Stomach (tissue), 9 donors: ENCODE results near the gene CEP70. TPM values are rescaled to one million over a fixed set of nuclear protein-coding genes. Genes with fewer than 3 reads are reported as not detected.

Source experiments
- DNase-seq, 2 donors: peaks; one replicate each; pipeline versions ENCODE4 v3.0.0 to v3.0.0-alpha.2; 2013 to 2019
- H3K27ac ChIP-seq, 5 donors: fragments of 200-600 bp in 4 of 5; sonication (generic) in 4 of 5; one replicate each; pipeline ENCODE4 v1.5.1; 2013 to 2019; ENCODE audit warnings: mild to moderate bottlenecking in 1 of 5, moderate library complexity in 1 of 5
- H3K27me3 ChIP-seq, 3 donors: fragments of 200-600 bp; sonication (generic); one replicate each; pipeline ENCODE4 v1.5.1; 2017 to 2019; ENCODE audit warnings: mixed run types in 1 of 3
- H3K36me3 ChIP-seq, 4 donors: fragments of 200-600 bp; sonication (generic); 1 replicate in 3 of 4; 2 replicates in 1 of 4; pipeline ENCODE4 v1.5.1; 2016 to 2019
- H3K4me1 ChIP-seq, 4 donors: fragments of 200-600 bp; sonication (generic); one replicate each; pipeline ENCODE4 v1.5.1; 2016 to 2019
- H3K4me3 ChIP-seq, 4 donors: fragments of 200-600 bp; sonication (generic) in 3 of 4; one replicate each; pipeline ENCODE4 v1.5.1; 2016 to 2019; ENCODE audit warnings: mild to moderate bottlenecking in 1 of 4
- H3K9me3 ChIP-seq, 4 donors: fragments of 200-600 bp; sonication (generic); one replicate each; pipeline ENCODE4 v1.5.1; 2016 to 2019
- CTCF ChIP-seq, 7 experiments: fragments of 450-650 bp in 4 of 7; fragments of 200-600 bp in 3 of 7; sonication (generic) in 3 of 7; IDR thresholded peaks; one replicate each; pipeline ENCODE4 v1.5.1; 2016 to 2019; ENCODE audit warnings: antibody characterized with exemption in 7 of 7, control low read depth in 2 of 7, mild to moderate bottlenecking in 1 of 7
- EP300 ChIP-seq: sonication (generic); formaldehyde crosslinking; IDR thresholded peaks from one replicate; pipeline ENCODE4 v1.6.1; 2017; ENCODE audit warnings: antibody characterized with exemption
- POLR2A ChIP-seq, 4 donors: fragments of 450-650 bp; IDR thresholded peaks; one replicate each; pipeline ENCODE4 v1.6.1; 2016; ENCODE audit warnings: antibody characterized with exemption in 4 of 4, control low read depth in 2 of 4, mild to moderate bottlenecking in 1 of 4, moderate library complexity in 1 of 4
- POLR2AphosphoS5 ChIP-seq, 3 donors: sonication (generic); formaldehyde crosslinking; IDR thresholded peaks; one replicate each; pipeline ENCODE4 v1.6.1; 2016; ENCODE audit warnings: antibody characterized with exemption in 3 of 3
- WGBS, 5 donors: extraction: QIAGEN DNeasy Blood & Tissue Kit in 3 of 5; methylation state at CpG; one replicate each; pipeline versions ENCODE4 v1.1.5 to v1.1.7; 2013 to 2018; 5-methylcytosine and 5-hydroxymethylcytosine counted together
- intact Hi-C: fragments of 100-400 bp; cut with DNase I; formaldehyde crosslinking; loops from one replicate; pipeline ENCODE4 v1.15.1; 2023; ENCODE audit warnings: low total_unique reads
- polyA plus RNA-seq, 3 donors: library from polyadenylated mRNA; stranded (reverse); fragments of 200-250 nt; gene quantifications; one replicate each; pipeline ENCODE4 v1.2.3, GENCODE V29; 2013
- total RNA-seq, 5 donors: library from RNA; depleted of rRNA; stranded (reverse); fragments of >200 nt; gene quantifications; one replicate each; pipeline versions ENCODE4 v1.1.0 to v1.2.3, GENCODE V29; 2014 to 2016
- donor health status: healthy with polysubstance abuse.
- donor health status: Bipolar disorder and iron deficiency.
- donor health status: healthy.

The CEP70 gene
- total and polyA plus RNA-seq, 8 donors: 10.5 to 58.3 (median 17.2) TPM

DNA sequence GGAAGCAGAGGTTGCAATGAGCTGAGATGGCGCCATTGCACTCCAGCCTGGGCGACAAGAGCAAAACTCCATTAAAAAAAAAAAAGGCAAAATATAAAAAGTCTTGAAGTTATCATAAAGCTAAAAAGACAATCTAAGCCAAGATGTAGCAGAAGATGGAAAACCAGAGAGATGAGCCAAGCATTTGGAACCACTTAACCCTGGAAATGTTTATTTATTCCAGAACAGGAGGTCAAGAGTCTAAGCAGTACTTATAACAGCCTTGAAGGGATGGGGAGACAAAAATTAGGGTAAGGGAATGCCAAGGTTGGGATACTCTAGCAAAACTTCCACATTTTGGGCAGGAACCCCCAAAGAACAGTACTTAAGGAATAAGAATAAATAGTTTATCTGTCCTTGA, 44.6 kb upstream of the CEP70 start:
- Histone ChIP-seq H3K27me3 (no peaks in the 10 kb centered on the region), H3K4me1 (no peaks in the 10 kb centered on the region), H3K4me3 (no peak overlapping the region), H3K27ac (no peak overlapping the region), H3K36me3 (peaks cover 0 to 4% (median 3%) of the 10 kb centered on the region in 4 donors), H3K9me3 (peaks cover 0 to 20% (median 13%) of the 10 kb centered on the region in 4 donors)
- peak in 1 of 2 donors; percentile 17 for DNase-seq
- no peak for TF ChIP-seq CTCF (IDR thresholded peaks at IDR 0.05)
- WGBS, 5 donors: 88 to 93% (median 90%) methylated on average over 2 of the region's 2 CpGs
- intact Hi-C loops: no loop called here

GRCh38 chr3:138629526-138629925, 35.5 kb upstream of the CEP70 start:
- no peaks in the 10 kb centered on the region for H3K27me3 ChIP-seq
- H3K4me3 ChIP-seq: no peak overlapping the region
- no peaks in the 10 kb centered on the region for H3K4me1 ChIP-seq
- DNase-seq: no peak
- no peaks in the 10 kb centered on the region for H3K9me3 ChIP-seq
- peaks cover 0 to 50% (median 43%) of the 10 kb centered on the region in 4 donors for H3K36me3 ChIP-seq
- H3K27ac ChIP-seq: no peak overlapping the region
- WGBS, 5 donors: 77 to 89% (median 82%) methylated on average over 6 of the region's 6 CpGs
- TF ChIP-seq EP300: no peak
- no peak for TF ChIP-seq CTCF (IDR thresholded peaks at IDR 0.05)
- TF ChIP-seq POLR2AphosphoS5 (IDR thresholded peaks at IDR 0.05): no peak
- TF ChIP-seq POLR2A (IDR thresholded peaks at IDR 0.05): no peak
- intact Hi-C loops: no loop called here

- no peaks in the 10 kb centered on the region for H3K9me3 ChIP-seq
- intact Hi-C loops: no loop called here
- H3K4me3 ChIP-seq: no peak overlapping the region
- H3K36me3 ChIP-seq: peaks cover 0 to 31% (median 20%) of the 10 kb centered on the region in 4 donors
- H3K27ac ChIP-seq: no peak overlapping the region
- no peaks in the 10 kb centered on the region for H3K4me1 ChIP-seq
- no peaks in the 10 kb centered on the region for H3K27me3 ChIP-seq
- WGBS, 5 donors: 91 to 97% (median 95%) methylated on average over 3 of the region's 3 CpGs
- TF ChIP-seq EP300: no peak
- no peak for DNase-seq
Measured at GRCh38 chr3:138625707-138626365, 31.8 kb upstream of the CEP70 start.

GRCh38 chr3:138624518-138624917, 30.5 kb upstream of the CEP70 start:
- TF ChIP-seq EP300: no peak
- no peak for TF ChIP-seq POLR2AphosphoS5 (IDR thresholded peaks at IDR 0.05)
- no peak for TF ChIP-seq POLR2A (IDR thresholded peaks at IDR 0.05)
- no peak for TF ChIP-seq CTCF (IDR thresholded peaks at IDR 0.05)
- peaks cover 0 to under 1% (median 0%) of the 10 kb centered on the region in 4 donors for H3K4me1 ChIP-seq
- no peaks in the 10 kb centered on the region for H3K9me3 ChIP-seq
- H3K4me3 ChIP-seq: no peak overlapping the region
- H3K36me3 ChIP-seq: peaks cover 0 to 18% (median 10%) of the 10 kb centered on the region in 4 donors
- no peak for DNase-seq
- intact Hi-C loops: no loop called here
- H3K27me3 ChIP-seq: no peaks in the 10 kb centered on the region
- H3K27ac ChIP-seq: no peak overlapping the region

GRCh38 chr3:138620431-138620830, 26.4 kb upstream of the CEP70 start:
- no peak overlapping the region for H3K27ac ChIP-seq
- WGBS, 5 donors: 90 to 96% (median 94%) methylated on average over 4 of the region's 4 CpGs
- intact Hi-C loops: no loop called here
- H3K4me1 ChIP-seq: peaks cover 0 to 10% (median 0%) of the 10 kb centered on the region in 4 donors
- H3K27me3 ChIP-seq: no peaks in the 10 kb centered on the region
- no peaks in the 10 kb centered on the region for H3K9me3 ChIP-seq
- H3K4me3 ChIP-seq: no peak overlapping the region
- no peak for DNase-seq
- TF ChIP-seq POLR2AphosphoS5 (IDR thresholded peaks at IDR 0.05) (no peak), CTCF (IDR thresholded peaks at IDR 0.05) (no peak), POLR2A (IDR thresholded peaks at IDR 0.05) (no peak), EP300 (no peak)
- H3K36me3 ChIP-seq: peaks cover 0 to 12% (median 5%) of the 10 kb centered on the region in 4 donors
